OCI-LY3 (cell line): Measurements from ENCODE around the gene MYCN.

Source experiments
- EZH2phosphoT487 ChIP-seq: fragments of 200-600 bp; shearing (Covaris generic); IDR thresholded peaks from 2 replicates; pipeline ENCODE4 v1.6.1; 2018; ENCODE audit warnings: antibody characterized with exemption, mixed run types, low read depth
- TF ChIP-seq, protein P1 (sequence below): fragments of 200-600, 300-600 bp; sonication (generic); IDR thresholded peaks from 2 replicates; pipeline ENCODE4 v1.5.1; 2014; ENCODE audit warnings: antibody characterized with exemption, low read length, low read depth

DNA sequence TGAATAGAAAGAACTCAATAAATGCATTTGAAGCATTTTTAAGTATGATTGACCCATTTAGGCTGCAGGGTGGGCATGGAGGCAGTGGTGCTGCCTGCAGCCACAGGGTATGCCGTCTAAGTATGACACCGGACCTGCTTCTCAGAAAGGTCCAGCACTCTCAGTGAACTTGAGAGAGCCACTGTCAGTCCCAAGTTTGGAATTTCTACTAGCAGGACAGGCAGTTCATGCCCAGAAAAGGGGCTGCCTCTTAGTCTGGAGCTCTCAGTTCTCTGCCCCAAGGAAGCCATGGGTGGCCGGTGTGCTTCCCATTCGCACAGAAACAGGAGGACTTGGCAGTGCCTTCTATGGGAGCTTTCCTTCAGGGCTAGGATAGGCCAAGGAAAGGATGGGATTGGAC, 24.0 kb upstream of the MYCN start:
- TF ChIP-seq, protein P1, sequence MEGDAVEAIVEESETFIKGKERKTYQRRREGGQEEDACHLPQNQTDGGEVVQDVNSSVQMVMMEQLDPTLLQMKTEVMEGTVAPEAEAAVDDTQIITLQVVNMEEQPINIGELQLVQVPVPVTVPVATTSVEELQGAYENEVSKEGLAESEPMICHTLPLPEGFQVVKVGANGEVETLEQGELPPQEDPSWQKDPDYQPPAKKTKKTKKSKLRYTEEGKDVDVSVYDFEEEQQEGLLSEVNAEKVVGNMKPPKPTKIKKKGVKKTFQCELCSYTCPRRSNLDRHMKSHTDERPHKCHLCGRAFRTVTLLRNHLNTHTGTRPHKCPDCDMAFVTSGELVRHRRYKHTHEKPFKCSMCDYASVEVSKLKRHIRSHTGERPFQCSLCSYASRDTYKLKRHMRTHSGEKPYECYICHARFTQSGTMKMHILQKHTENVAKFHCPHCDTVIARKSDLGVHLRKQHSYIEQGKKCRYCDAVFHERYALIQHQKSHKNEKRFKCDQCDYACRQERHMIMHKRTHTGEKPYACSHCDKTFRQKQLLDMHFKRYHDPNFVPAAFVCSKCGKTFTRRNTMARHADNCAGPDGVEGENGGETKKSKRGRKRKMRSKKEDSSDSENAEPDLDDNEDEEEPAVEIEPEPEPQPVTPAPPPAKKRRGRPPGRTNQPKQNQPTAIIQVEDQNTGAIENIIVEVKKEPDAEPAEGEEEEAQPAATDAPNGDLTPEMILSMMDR: no peak
- TF ChIP-seq EZH2phosphoT487: no peak
